HCT116 (cell line): ENCODE measurements around the gene MATCAP1. TPM values are rescaled to one million over a fixed set of nuclear protein-coding genes. Genes with fewer than 3 reads are reported as not detected.

Experiments
- ATAC-seq: fragments of 200-7000 bp; cut with Tn5 transposase; 2 replicates; pipeline ENCODE4 v1.9.1; 2020; ENCODE audit warnings: mild to moderate bottlenecking, moderate library complexity
- BruUV-seq: library from RNA; stranded (reverse); fragments of 400-500 nt; replicated peaks from 2 replicates; lab custom pipeline; 2021; lab: Mats Ljungman, UMichigan
- CTCF ChIA-PET: fragments of 300-600 bp; sonication (Branson Sonifier 250); formaldehyde crosslinking; loops from one replicate; lab custom pipeline; 2021; ENCODE audit warnings: antibody characterized with exemption; lab: Charles Lee
- POLR2A ChIA-PET: fragments of 300-600, 350-600 bp; sonication (Branson Sonifier 250); formaldehyde crosslinking; loops from one replicate; lab custom pipeline; 2021; ENCODE audit warnings: antibody characterized with exemption; lab: Charles Lee
- RAD21 ChIA-PET, 2 experiments: fragments of 300-600 bp; sonication (Branson Sonifier 250); formaldehyde crosslinking; loops; one replicate each; lab custom pipeline; 2023; ENCODE audit warnings: low total read pairs in 2 of 2; ENCODE audit not compliant: uncharacterized antibody in 2 of 2, unreplicated experiment in 2 of 2, low non-redundant PET in 1 of 2; lab: Charles Lee
- DNase-seq: peaks from one replicate; pipeline ENCODE4 v3.0.0-alpha.2; 2010; ENCODE audit warnings: low read depth, low spot score
- H2AFZ ChIP-seq: fragments of 200-600 bp; shearing (Covaris generic), sonication (generic); 2 replicates; pipeline ENCODE4 v1.6.1; 2017; ENCODE audit warnings: low read depth, mixed run types, mixed read lengths, antibody characterized with exemption, low read length; ENCODE audit not compliant: poor library complexity, severe bottlenecking
- H3K27ac ChIP-seq: 2 replicates; pipeline ENCODE4 v1.5.1; 2012; ENCODE audit warnings: low read depth, low read length
- H3K27me3 ChIP-seq: fragments of 200-600 bp; sonication (generic); 2 replicates; pipeline ENCODE4 v1.6.1; 2016; ENCODE audit warnings: mixed run types, low read length, mixed read lengths; ENCODE audit not compliant: insufficient read depth
- H3K36me3 ChIP-seq, 2 experiments: fragments of 200-500 bp in 1 of 2; fragments of 200-600 bp in 1 of 2; sonication (Bioruptor generic) in 1 of 2; sonication (generic) in 1 of 2; 2 replicates each; pipeline versions ENCODE4 v1.5.1 to v1.6.1; 2014 to 2016; ENCODE audit warnings: low read length in 2 of 2, inconsistent platforms in 1 of 2, mixed read lengths in 1 of 2, mixed run types in 1 of 2; ENCODE audit not compliant: insufficient read depth in 2 of 2, control insufficient read depth in 1 of 2
- H3K4me1 ChIP-seq, 2 experiments: fragments of 200-600 bp in 1 of 2; sonication (generic) in 1 of 2; 2 replicates each; pipeline versions ENCODE4 v1.5.1 to v1.6.1; 2012 to 2017; ENCODE audit warnings: low read length in 2 of 2, inconsistent platforms in 1 of 2, mild to moderate bottlenecking in 1 of 2, mixed read lengths in 1 of 2, mixed run types in 1 of 2, moderate library complexity in 1 of 2; ENCODE audit not compliant: insufficient read depth in 2 of 2, control insufficient read depth in 1 of 2
- H3K4me2 ChIP-seq: fragments of 200-600 bp; sonication (generic); 2 replicates; pipeline ENCODE4 v1.6.1; 2017; ENCODE audit warnings: mixed run types, low read length, mixed read lengths
- H3K4me3 ChIP-seq, 2 experiments: fragments of 200-600 bp in 1 of 2; sonication (generic) in 1 of 2; replicated peaks in 1 of 2; 2 replicates each; pipeline ENCODE4 v1.5.1; 2011 to 2016; ENCODE audit warnings: low read length in 2 of 2, control low read depth in 1 of 2, low read depth in 1 of 2, mild to moderate bottlenecking in 1 of 2, mixed read lengths in 1 of 2, mixed run types in 1 of 2
- H3K79me2 ChIP-seq: fragments of 200-600 bp; sonication (generic); 2 replicates; pipeline ENCODE4 v1.6.1; 2017; ENCODE audit warnings: mild to moderate bottlenecking, mixed run types, low read length, moderate library complexity, mixed read lengths; ENCODE audit not compliant: insufficient read depth
- H3K9ac ChIP-seq: fragments of 200-600 bp; sonication (generic); 2 replicates; pipeline ENCODE4 v1.6.1; 2016; ENCODE audit warnings: low read length, mixed read lengths
- H3K9me2 ChIP-seq: fragments of 200-600 bp; sonication (generic), shearing (Covaris generic); 2 replicates; pipeline ENCODE4 v1.6.1; 2017; ENCODE audit warnings: mixed run types, mild to moderate bottlenecking, moderate library complexity; ENCODE audit not compliant: insufficient read depth
- H3K9me3 ChIP-seq, 2 experiments: fragments of 200-500 bp in 1 of 2; fragments of 200-600 bp in 1 of 2; sonication (Bioruptor generic) in 1 of 2; sonication (generic) in 1 of 2; 2 replicates each; pipeline ENCODE4 v1.6.1; 2014 to 2017; ENCODE audit warnings: low read length in 2 of 2, mixed read lengths in 2 of 2, inconsistent platforms in 1 of 2, low read depth in 1 of 2, mild to moderate bottlenecking in 1 of 2, mixed run types in 1 of 2, moderate library complexity in 1 of 2; ENCODE audit not compliant: control insufficient read depth in 1 of 2, insufficient read depth in 1 of 2
- H4K20me1 ChIP-seq: fragments of 200-600 bp; sonication (generic), shearing (Covaris generic); 2 replicates; pipeline ENCODE4 v1.6.1; 2017; ENCODE audit warnings: mixed run types, mild to moderate bottlenecking, moderate library complexity; ENCODE audit not compliant: insufficient read depth
- CBX3 ChIP-seq: IDR thresholded peaks from 2 replicates; pipeline ENCODE4 v1.6.1; 2012; ENCODE audit warnings: low read depth
- CEBPB ChIP-seq: IDR thresholded peaks from 2 replicates; pipeline ENCODE4 v1.6.1; 2012; ENCODE audit warnings: low read depth
- CTCF ChIP-seq, 3 experiments: fragments of 200-600 bp in 1 of 3; sonication (generic) in 1 of 3; IDR thresholded peaks in 2 of 3; conservative IDR thresholded peaks in 1 of 3; 2 replicates each; pipeline ENCODE4 v1.5.1; 2012 to 2017; ENCODE audit warnings: low read depth in 2 of 3, low read length in 2 of 3, antibody characterized with exemption in 1 of 3, borderline replicate concordance in 1 of 3, control low read depth in 1 of 3, mild to moderate bottlenecking in 1 of 3, mixed read lengths in 1 of 3, mixed run types in 1 of 3, moderate library complexity in 1 of 3; ENCODE audit not compliant: insufficient read depth in 1 of 3
- EGR1 ChIP-seq: IDR thresholded peaks from 2 replicates; pipeline ENCODE4 v1.6.1; 2012; ENCODE audit warnings: low read depth
- ELF1 ChIP-seq: IDR thresholded peaks from 2 replicates; pipeline ENCODE4 v1.6.1; 2012; ENCODE audit warnings: low read depth, borderline replicate concordance
- EZH2 ChIP-seq: fragments of 200-600 bp; sonication (generic); IDR thresholded peaks from 2 replicates; pipeline ENCODE4 v1.6.1; 2017; ENCODE audit warnings: antibody characterized with exemption, mixed run types
- EZH2phosphoT487 ChIP-seq: fragments of 200-600 bp; IDR thresholded peaks from 2 replicates; pipeline ENCODE4 v1.6.1; 2018; ENCODE audit warnings: antibody characterized with exemption, borderline replicate concordance
- FOSL1 ChIP-seq: IDR thresholded peaks from 2 replicates; pipeline ENCODE4 v1.6.1; 2012; ENCODE audit warnings: low read depth
- JUND ChIP-seq: IDR thresholded peaks from 2 replicates; pipeline ENCODE4 v1.6.1; 2012
- POLR2A ChIP-seq: IDR thresholded peaks from 2 replicates; pipeline ENCODE4 v1.7.0; 2011; ENCODE audit warnings: borderline replicate concordance; ENCODE audit not compliant: insufficient read depth, insufficient read length; ENCODE audit errors: extremely low read depth
- POLR2AphosphoS5 ChIP-seq: IDR thresholded peaks from 2 replicates; pipeline ENCODE4 v1.6.1; 2011; ENCODE audit warnings: mild to moderate bottlenecking, low read depth, low read length, moderate library complexity
- SIN3A ChIP-seq: IDR thresholded peaks from 2 replicates; pipeline ENCODE4 v1.6.1; 2012; ENCODE audit warnings: low read depth
- SP1 ChIP-seq: IDR thresholded peaks from 2 replicates; pipeline ENCODE4 v1.6.1; 2012; ENCODE audit warnings: low read depth
- TCF7L2 ChIP-seq: IDR thresholded peaks from 2 replicates; pipeline ENCODE4 v1.7.0; 2011; ENCODE audit warnings: borderline replicate concordance, inconsistent platforms; ENCODE audit not compliant: insufficient read depth, insufficient read length; ENCODE audit errors: extremely low read depth
- YY1 ChIP-seq: IDR thresholded peaks from 2 replicates; pipeline ENCODE4 v1.6.1; 2011; ENCODE audit warnings: low read length, low read depth, moderate library complexity, mild to moderate bottlenecking; ENCODE audit not compliant: insufficient replicate concordance; ENCODE audit errors: extremely low read depth
- ZBTB33 ChIP-seq: IDR thresholded peaks from 2 replicates; pipeline ENCODE4 v1.6.1; 2011; ENCODE audit warnings: mild to moderate bottlenecking, low read length, moderate library complexity; ENCODE audit not compliant: insufficient replicate concordance; ENCODE audit errors: extremely low read depth
- ZFX ChIP-seq: fragments of 450-650 bp; IDR thresholded peaks from 2 replicates; pipeline ENCODE4 v1.6.1; 2017
- ZNF274 ChIP-seq: fragments of 200-500 bp; sonication (Bioruptor generic); IDR thresholded peaks from 2 replicates; pipeline ENCODE4 v1.6.1; 2014; ENCODE audit warnings: mild to moderate bottlenecking, low read depth, low read length, inconsistent platforms
- intact Hi-C: fragments of 100-400 bp; cut with micrococcal nuclease; formaldehyde crosslinking; loops from 2 replicates; pipeline ENCODE4 v1.10.0; 2022
- total RNA-seq: library from RNA; stranded (reverse); gene quantifications from one replicate; pipeline ENCODE4 v1.2.1, GENCODE V29; 2021; ENCODE audit not compliant: unreplicated experiment
- TF ChIP-seq, protein P1 (sequence below): IDR thresholded peaks from 2 replicates; pipeline ENCODE4 v1.6.1; 2012

Gene MATCAP1
- total RNA-seq, 1 experiment from 2014 or later, result 38.7 TPM

- H3K79me2 ChIP-seq, result no peaks in the 10 kb centered on the region
- no TSS peak for BruUV-seq
- no peak overlapping the region for H3K9ac ChIP-seq
- no peak overlapping the region for H3K27ac ChIP-seq
- intact Hi-C loops, result no loop called here
- no peaks in the 10 kb centered on the region for H3K27me3 ChIP-seq
- no peak overlapping the region for H2AFZ ChIP-seq
- H3K9me2 ChIP-seq, result no peaks in the 10 kb centered on the region
- ChIA-PET CTCF (interaction anchor here (0.7 kb wide), 1 partner anchor 18 kb away, joined by 5 read pairs; no protein-coding TSS in a partner anchor), RAD21 (no interaction called here), POLR2A (no interaction called here)
- DNase-seq, result no peak
- ATAC-seq, result no peak
- H3K9me3 ChIP-seq, result no peaks in the 10 kb centered on the region
- peaks cover 41 to 55% of the 10 kb centered on the region in 2 experiments for H3K36me3 ChIP-seq
- TF ChIP-seq ELF1 (no peak), CTCF (IDR thresholded peaks at IDR 0.05 in 2 of 3, conservative IDR thresholded peaks at IDR 0.05 in 1 of 3; ENCODE audit: borderline replicate concordance in 1 of 3, insufficient read depth in 1 of 3, low read depth in 2 of 3, low read length in 2 of 3) (no peak), SP1 (no peak), SIN3A (no peak), POLR2A (no peak), CBX3 (no peak), POLR2AphosphoS5 (no peak), ZFX (no peak), FOSL1 (no peak), EZH2 (no peak), CEBPB (no peak), EGR1 (no peak), TCF7L2 (no peak), EZH2phosphoT487 (no peak), JUND (no peak), ZNF274 (no peak), ZBTB33 (no peak), YY1 (no peak)
- TF ChIP-seq, protein P1, sequence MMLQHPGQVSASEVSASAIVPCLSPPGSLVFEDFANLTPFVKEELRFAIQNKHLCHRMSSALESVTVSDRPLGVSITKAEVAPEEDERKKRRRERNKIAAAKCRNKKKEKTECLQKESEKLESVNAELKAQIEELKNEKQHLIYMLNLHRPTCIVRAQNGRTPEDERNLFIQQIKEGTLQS, result no peak
- no peaks in the 10 kb centered on the region for H3K4me1 ChIP-seq
- H3K4me2 ChIP-seq, result no peak overlapping the region
- H3K4me3 ChIP-seq, result no peak overlapping the region
- no peaks in the 10 kb centered on the region for H4K20me1 ChIP-seq
Measured at GRCh38 chr16:67137605-67138004, 46.2 kb downstream of the MATCAP1 start.
